Endothelial cell (in vitro differentiated cells): ENCODE measurements around the gene TRPV2. TPM values are rescaled to one million over a fixed set of nuclear protein-coding genes. Genes with fewer than 3 reads are reported as not detected.
A peak's percentile ranks its signal among the peaks of the same experiment; 100 is the strongest.

Source experiments
- DNase-seq: peaks from one replicate; pipeline ENCODE4 v3.0.0; 2021; ENCODE audit warnings: low spot score
- H3K27ac Mint-ChIP-seq: one replicate; pipeline ENCODE4 v1.8.0; 2021; ENCODE audit warnings: mixed read lengths, inconsistent platforms; ENCODE audit not compliant: unreplicated experiment
- H3K27me3 Mint-ChIP-seq: one replicate; pipeline ENCODE4 v1.8.0; 2021; ENCODE audit warnings: mild to moderate bottlenecking, moderate library complexity, mixed read lengths, inconsistent platforms; ENCODE audit not compliant: unreplicated experiment
- H3K36me3 Mint-ChIP-seq: one replicate; pipeline ENCODE4 v1.8.0; 2021; ENCODE audit warnings: mild to moderate bottlenecking, low read depth, mixed read lengths, inconsistent platforms; ENCODE audit not compliant: unreplicated experiment
- H3K4me1 Mint-ChIP-seq: one replicate; pipeline ENCODE4 v1.8.0; 2021; ENCODE audit warnings: mild to moderate bottlenecking, mixed read lengths, inconsistent platforms; ENCODE audit not compliant: unreplicated experiment
- H3K4me3 Mint-ChIP-seq: one replicate; pipeline ENCODE4 v1.8.0; 2021; ENCODE audit warnings: mild to moderate bottlenecking, mixed read lengths, inconsistent platforms; ENCODE audit not compliant: unreplicated experiment
- H3K9me3 Mint-ChIP-seq: one replicate; pipeline ENCODE4 v1.8.0; 2021; ENCODE audit warnings: mixed read lengths, inconsistent platforms; ENCODE audit not compliant: unreplicated experiment
- CTCF ChIP-seq: fragments of 200-600 bp; sonication (generic); IDR thresholded peaks from one replicate; pipeline ENCODE4 v1.5.0; 2021; ENCODE audit warnings: antibody characterized with exemption; ENCODE audit not compliant: unreplicated experiment
- total RNA-seq: library from RNA; stranded (reverse); fragmentation: NEBNext Ultra II Directional; extraction: Animal tissue kit (Norgen Biotek cat#: 25700); gene quantifications from one replicate; pipeline ENCODE4 v1.2.1, GENCODE V29; 2021; ENCODE audit not compliant: unreplicated experiment

Gene TRPV2
- total RNA-seq, 1 donor from 2014 or later: 4.8 TPM

- no peak for DNase-seq
- H3K4me3 Mint-ChIP-seq: no peak overlapping the region
- H3K9me3 Mint-ChIP-seq: no peaks in the 10 kb centered on the region
- H3K27me3 Mint-ChIP-seq: peaks cover 13% of the 10 kb centered on the region
- H3K4me1 Mint-ChIP-seq: peaks cover 24% of the 10 kb centered on the region
- peaks cover 26% of the 10 kb centered on the region for H3K36me3 Mint-ChIP-seq
- H3K27ac Mint-ChIP-seq: peak overlapping the region; percentile 8
- no peak for TF ChIP-seq CTCF
Observed at GRCh38 chr17:16378636-16379282, 36.6 kb upstream of the TRPV2 start.

GRCh38 chr17:16379654-16380053, 35.7 kb upstream of the TRPV2 start:
- Mint-ChIP-seq H3K4me3 (no peak overlapping the region), H3K36me3 (peaks cover 26% of the 10 kb centered on the region), H3K27me3 (peaks cover 16% of the 10 kb centered on the region), H3K27ac (no peak overlapping the region), H3K9me3 (no peaks in the 10 kb centered on the region), H3K4me1 (peaks cover 33% of the 10 kb centered on the region)
- DNase-seq: no peak
- no peak for TF ChIP-seq CTCF

GRCh38 chr17:16380640-16381495, 34.5 kb upstream of the TRPV2 start, which contains the start of gene UBB:
UBB (plus strand) TSS chr17:16381091; CDS start chr17:16381908, 817 bp downstream.
- Mint-ChIP-seq H3K27me3 (peaks cover 20% of the 10 kb centered on the region), H3K9me3 (no peaks in the 10 kb centered on the region), H3K36me3 (peaks cover 26% of the 10 kb centered on the region), H3K4me3 (peak within 1 kb of the TSS; percentile 99), H3K4me1 (peaks cover 33% of the 10 kb centered on the region), H3K27ac (peak within 1 kb of the TSS; percentile 100)
- TF ChIP-seq CTCF: no peak
- peak; percentile 91 for DNase-seq

GRCh38 chr17:16381496-16381820, 33.9 kb upstream of the TRPV2 start:
- no peak for DNase-seq
- H3K9me3 Mint-ChIP-seq: no peaks in the 10 kb centered on the region
- TF ChIP-seq CTCF: no peak
- H3K27me3 Mint-ChIP-seq: peaks cover 20% of the 10 kb centered on the region
- peak overlapping the region; percentile 100 for H3K27ac Mint-ChIP-seq
- H3K4me1 Mint-ChIP-seq: peaks cover 33% of the 10 kb centered on the region
- peaks cover 26% of the 10 kb centered on the region for H3K36me3 Mint-ChIP-seq
- peak overlapping the region; percentile 99 for H3K4me3 Mint-ChIP-seq

DNA sequence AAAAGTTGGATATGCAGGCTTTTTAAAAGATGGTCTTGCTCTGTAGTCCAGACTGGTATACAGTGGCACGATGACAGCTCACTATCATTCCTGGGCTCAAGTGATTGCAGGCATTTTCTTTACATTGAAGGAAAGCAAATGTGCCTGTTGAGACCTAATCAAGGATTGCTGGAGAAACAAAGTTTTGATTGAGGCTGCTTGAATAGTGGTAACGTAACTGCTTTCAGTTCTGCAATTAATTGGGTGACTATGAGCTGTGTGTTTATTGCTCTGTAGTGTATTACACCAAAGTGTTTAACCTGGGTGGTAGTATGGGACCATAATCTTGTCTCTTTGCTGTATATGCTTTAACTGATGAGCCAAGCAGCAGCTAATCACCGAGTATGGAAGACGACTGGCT, 32.2 kb upstream of the TRPV2 start:
- no peak for DNase-seq

More for the DNA sequence above, 32.2 kb upstream of the TRPV2 start:
- Mint-ChIP-seq H3K4me1 (peaks cover 37% of the 10 kb centered on the region), H3K9me3 (no peaks in the 10 kb centered on the region), H3K4me3 (peak overlapping the region; percentile 64), H3K36me3 (peaks cover 26% of the 10 kb centered on the region), H3K27me3 (peaks cover 20% of the 10 kb centered on the region), H3K27ac (no peak overlapping the region)
- no peak for TF ChIP-seq CTCF
